Liver (tissue), 3 donors: ENCODE data around the gene FREM1.

Source experiments
- HNF4A ChIP-seq, 2 donors: conservative IDR thresholded peaks; 2 replicates each; pipeline ENCODE4 v1.6.1; 2016; ENCODE audit warnings: antibody characterized with exemption in 2 of 2, mild to moderate bottlenecking in 2 of 2
- HNF4G ChIP-seq: IDR thresholded peaks from 2 replicates; pipeline ENCODE4 v1.6.1; 2016; ENCODE audit warnings: antibody characterized with exemption
- NR2F2 ChIP-seq: IDR thresholded peaks from 2 replicates; pipeline ENCODE4 v1.6.1; 2016; ENCODE audit warnings: antibody characterized with exemption
- RAD21 ChIP-seq, 2 donors: IDR thresholded peaks; 2 replicates each; pipeline ENCODE4 v1.6.1; 2016; ENCODE audit warnings: antibody characterized with exemption in 2 of 2, mild to moderate bottlenecking in 2 of 2
- TAF1 ChIP-seq: conservative IDR thresholded peaks from 2 replicates; pipeline ENCODE4 v1.6.1; 2016; ENCODE audit warnings: antibody characterized with exemption, mild to moderate bottlenecking
- YY1 ChIP-seq: IDR thresholded peaks from 2 replicates; pipeline ENCODE4 v1.6.1; 2016; ENCODE audit warnings: antibody characterized with exemption, mild to moderate bottlenecking
- TF ChIP-seq, protein P1 (sequence below): fragments of 150-350 bp; IDR thresholded peaks from 2 replicates; pipeline ENCODE4 v1.5.1; 2017; ENCODE audit warnings: improper control_type of control experiment, low read depth, low read length; ENCODE audit not compliant: missing input control
- TF ChIP-seq, protein P2 (sequence below): IDR thresholded peaks from 2 replicates; pipeline ENCODE4 v1.6.1; 2016; ENCODE audit warnings: antibody characterized with exemption
- donor health status: healthy.
- donor health status: healthy.

DNA sequence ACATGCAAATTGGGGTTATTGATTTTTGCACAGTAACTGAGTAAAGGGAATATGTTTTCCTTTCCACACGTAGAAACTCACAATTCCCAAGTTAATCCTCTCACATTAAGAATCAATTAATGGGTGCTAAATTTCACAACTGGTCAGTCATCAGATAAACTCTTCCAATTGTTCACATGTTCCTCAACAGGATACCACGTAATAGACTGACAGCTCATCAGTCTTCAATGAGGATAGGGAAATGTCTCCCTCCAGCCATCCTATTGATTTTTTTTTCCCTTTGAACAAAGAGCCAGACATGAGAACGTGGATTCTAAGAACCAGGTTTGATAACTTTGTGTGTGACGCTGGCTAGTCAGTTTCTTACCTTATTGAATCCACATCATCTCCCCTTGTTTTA is 186.9 kb downstream of the FREM1 start:
- TF ChIP-seq NR2F2 (no peak), HNF4A (conservative IDR thresholded peaks at IDR 0.05) (no peak), TAF1 (no peak), HNF4G (no peak), YY1 (no peak), RAD21 (IDR thresholded peaks at IDR 0.05) (no peak)
- TF ChIP-seq, protein P1, sequence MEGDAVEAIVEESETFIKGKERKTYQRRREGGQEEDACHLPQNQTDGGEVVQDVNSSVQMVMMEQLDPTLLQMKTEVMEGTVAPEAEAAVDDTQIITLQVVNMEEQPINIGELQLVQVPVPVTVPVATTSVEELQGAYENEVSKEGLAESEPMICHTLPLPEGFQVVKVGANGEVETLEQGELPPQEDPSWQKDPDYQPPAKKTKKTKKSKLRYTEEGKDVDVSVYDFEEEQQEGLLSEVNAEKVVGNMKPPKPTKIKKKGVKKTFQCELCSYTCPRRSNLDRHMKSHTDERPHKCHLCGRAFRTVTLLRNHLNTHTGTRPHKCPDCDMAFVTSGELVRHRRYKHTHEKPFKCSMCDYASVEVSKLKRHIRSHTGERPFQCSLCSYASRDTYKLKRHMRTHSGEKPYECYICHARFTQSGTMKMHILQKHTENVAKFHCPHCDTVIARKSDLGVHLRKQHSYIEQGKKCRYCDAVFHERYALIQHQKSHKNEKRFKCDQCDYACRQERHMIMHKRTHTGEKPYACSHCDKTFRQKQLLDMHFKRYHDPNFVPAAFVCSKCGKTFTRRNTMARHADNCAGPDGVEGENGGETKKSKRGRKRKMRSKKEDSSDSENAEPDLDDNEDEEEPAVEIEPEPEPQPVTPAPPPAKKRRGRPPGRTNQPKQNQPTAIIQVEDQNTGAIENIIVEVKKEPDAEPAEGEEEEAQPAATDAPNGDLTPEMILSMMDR = no peak
- TF ChIP-seq, protein P2, sequence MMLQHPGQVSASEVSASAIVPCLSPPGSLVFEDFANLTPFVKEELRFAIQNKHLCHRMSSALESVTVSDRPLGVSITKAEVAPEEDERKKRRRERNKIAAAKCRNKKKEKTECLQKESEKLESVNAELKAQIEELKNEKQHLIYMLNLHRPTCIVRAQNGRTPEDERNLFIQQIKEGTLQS = no peak
